ENCODE measurements around the gene SYMPK.

Gene SYMPK

GRCh38 chr19:45779231-45780145, 83.5 kb downstream of the SYMPK start:
- no peak for DNase-seq

GRCh38 chr19:45778010-45778661, 84.8 kb downstream of the SYMPK start:
- no peak for DNase-seq

GRCh38 chr19:45777395-45777961, 85.5 kb downstream of the SYMPK start:
- no peak for DNase-seq

- DNase-seq, result no peak
Measured at GRCh38 chr19:45774765-45775164, 88.2 kb downstream of the SYMPK start.

- no peak for DNase-seq
Measured at GRCh38 chr19:45773384-45773783, 89.6 kb downstream of the SYMPK start.

- no peak for DNase-seq
Measured at GRCh38 chr19:45772912-45773311, 90.0 kb downstream of the SYMPK start.

- DNase-seq, result no peak
Measured at GRCh38 chr19:45772130-45772840, 90.7 kb downstream of the SYMPK start.

GRCh38 chr19:45771311-45771933, 91.5 kb downstream of the SYMPK start:
- no peak for DNase-seq

GRCh38 chr19:45770192-45771101, 92.5 kb downstream of the SYMPK start:
- peak; percentile 35 for DNase-seq

GRCh38 chr19:45769821-45770191, 93.1 kb downstream of the SYMPK start:
- DNase-seq, result no peak

GRCh38 chr19:45768984-45769782, 93.8 kb downstream of the SYMPK start, which contains the start of gene SIX5:
SIX5 (minus strand) TSS chr19:45769252; CDS start chr19:45768844, 408 bp downstream.
- DNase-seq, result peak; percentile 92

GRCh38 chr19:45768655-45768983, 94.3 kb downstream of the SYMPK start:
- DNase-seq, result peak; percentile 17

- no peak for DNase-seq
Measured at GRCh38 chr19:45767881-45768654, 94.9 kb downstream of the SYMPK start.

GRCh38 chr19:45767410-45767880, 95.5 kb downstream of the SYMPK start:
- DNase-seq, result no peak

- no peak for DNase-seq
Measured at GRCh38 chr19:45766869-45767346, 96.0 kb downstream of the SYMPK start.

- no peak for DNase-seq
Measured at GRCh38 chr19:45766296-45766868, 96.6 kb downstream of the SYMPK start.

- no peak for DNase-seq
Measured at GRCh38 chr19:45765702-45766295, 97.1 kb downstream of the SYMPK start.

Measured in GF-D8 (cell line).